Measurements from ENCODE around the gene IDNK. TPM values are rescaled to one million over a fixed set of nuclear protein-coding genes. Genes with fewer than 3 reads are reported as not detected.

The IDNK gene
- total and polyA plus RNA-seq, 2 of the 4 experiments (the other 2 are of a cell fraction) = 1.4 to 2.3 TPM

DNA sequence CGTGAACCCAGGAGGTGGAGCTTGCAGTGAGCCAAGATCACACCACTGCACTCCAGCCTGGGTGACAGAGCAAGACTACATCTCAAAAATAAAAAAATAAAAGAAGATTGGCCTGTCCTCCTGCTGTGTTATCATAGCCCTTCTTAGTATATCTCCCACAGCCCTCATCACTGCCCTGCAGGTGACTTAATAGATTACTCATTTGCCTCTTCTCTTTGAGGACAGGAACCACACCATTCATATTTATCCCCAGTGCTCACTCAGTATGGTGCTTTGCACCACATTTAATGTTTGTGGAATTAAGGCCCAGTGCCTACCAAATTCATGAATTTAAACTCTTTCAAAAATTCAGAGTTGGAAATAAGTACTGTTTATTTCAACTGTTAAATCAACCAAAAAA, 10.3 kb downstream of the IDNK start:
- H3K9ac ChIP-seq (ENCODE audit: low read depth, low read length) = no peak overlapping the region
- H4K91ac ChIP-seq (ENCODE audit: insufficient read depth, low read depth, low read length) = no peak overlapping the region
- no peak overlapping the region for H2BK5ac ChIP-seq (ENCODE audit: low read depth, low read length, poor library complexity, severe bottlenecking)
- no peak overlapping the region for H2AK9ac ChIP-seq (replicated peaks; ENCODE audit: low read depth, low read length, poor library complexity)
- no peak overlapping the region for H2BK120ac ChIP-seq (ENCODE audit: low read depth, low read length)
- intact Hi-C loops (cut with micrococcal nuclease) = no loop called here
- no peaks in the 10 kb centered on the region for H3K79me1 ChIP-seq (ENCODE audit: low read depth in 1 of 2, low read length in 2 of 2)
- no peaks in the 10 kb centered on the region for H3K27me3 ChIP-seq (ENCODE audit: control insufficient read depth, insufficient read depth, low read length)
- H3K27ac ChIP-seq (ENCODE audit: insufficient read depth, low read length) = no peak overlapping the region
- no peak overlapping the region for H3K4me2 ChIP-seq (ENCODE audit: low read depth, low read length)
- peaks cover 4% of the 10 kb centered on the region; the same call in 1 of the 2 replicates for H3K4me1 ChIP-seq (ENCODE audit: control insufficient read depth, insufficient read depth, low read length)
- BruUV-seq (replicated peaks) = no TSS peak
- no peak overlapping the region for H3K18ac ChIP-seq (ENCODE audit: low read depth, low read length)
- no peak overlapping the region for H2BK20ac ChIP-seq (ENCODE audit: low read depth, low read length)
- no peaks in the 10 kb centered on the region for H3K9me3 ChIP-seq (ENCODE audit: control insufficient read depth, insufficient read depth, low read length)
- H4K8ac ChIP-seq (ENCODE audit: low read depth in 2 of 2, low read length in 2 of 2) = no peak overlapping the region
- no peak overlapping the region for H4K5ac ChIP-seq (ENCODE audit: low read depth, low read length)
- ATAC-seq (ENCODE audit: low read depth) = no peak
- ChIA-PET POLR2A (ENCODE audit: unreplicated experiment) (no interaction called here), CTCF (no interaction called here)
- no peak overlapping the region for H3K23ac ChIP-seq (ENCODE audit: low read depth, low read length)
- H3K9me1 ChIP-seq (ENCODE audit: insufficient read depth, low read length) = no peaks in the 10 kb centered on the region
- WGBS, 2 experiments (ENCODE audit: extremely low coverage in 2 of 2, insufficient read length in 1 of 2) = no CpG with 5 or more reads among the region's 1 CpG
- H2AK5ac ChIP-seq (ENCODE audit: low read depth, low read length) = no peak overlapping the region
- DNase-seq = no peak
- in situ Hi-C loops (cut with MboI; ENCODE audit: low sequenced_read_pairs) = no loop called here
- dilution Hi-C loops (cut with HindIII; ENCODE audit: low sequenced_read_pairs, unreplicated experiment) = no loop called here
- peaks cover 6% of the 10 kb centered on the region; the same call in 1 of the 2 replicates for H3K36me3 ChIP-seq (ENCODE audit: control insufficient read depth, insufficient read depth, low read length)
- H3K4me3 ChIP-seq (ENCODE audit: insufficient read depth, low read depth, low read length) = no peak overlapping the region
- H4K20me1 ChIP-seq (ENCODE audit: insufficient read depth, low read length) = no peaks in the 10 kb centered on the region
- no peak overlapping the region for H3K14ac ChIP-seq (replicated peaks; ENCODE audit: low read depth, low read length)
- H2BK15ac ChIP-seq (ENCODE audit: low read depth, low read length) = no peak overlapping the region
- TF ChIP-seq BHLHE40 (IDR thresholded peaks at IDR 0.05; ENCODE audit: low read depth, low read length) = no peak
- TF ChIP-seq RAD21 (IDR thresholded peaks at IDR 0.05; ENCODE audit: low read length) = no peak
- no peak for TF ChIP-seq FOS (IDR thresholded peaks at IDR 0.05; ENCODE audit: low read depth, low read length)
- no peak for TF ChIP-seq CEBPB (IDR thresholded peaks at IDR 0.05; ENCODE audit: low read depth, low read length)
- TF ChIP-seq RCOR1 (IDR thresholded peaks at IDR 0.05; ENCODE audit: insufficient replicate concordance, low read length) = no peak
- TF ChIP-seq POLR2A (IDR thresholded peaks at IDR 0.05; ENCODE audit: low read depth, low read length) = no peak
- no peak for TF ChIP-seq MAFK (IDR thresholded peaks at IDR 0.05; ENCODE audit: low read depth, low read length)
- TF ChIP-seq CHD1 (IDR thresholded peaks at IDR 0.05; ENCODE audit: low read depth, low read length) = no peak
- TF ChIP-seq, protein P1, sequence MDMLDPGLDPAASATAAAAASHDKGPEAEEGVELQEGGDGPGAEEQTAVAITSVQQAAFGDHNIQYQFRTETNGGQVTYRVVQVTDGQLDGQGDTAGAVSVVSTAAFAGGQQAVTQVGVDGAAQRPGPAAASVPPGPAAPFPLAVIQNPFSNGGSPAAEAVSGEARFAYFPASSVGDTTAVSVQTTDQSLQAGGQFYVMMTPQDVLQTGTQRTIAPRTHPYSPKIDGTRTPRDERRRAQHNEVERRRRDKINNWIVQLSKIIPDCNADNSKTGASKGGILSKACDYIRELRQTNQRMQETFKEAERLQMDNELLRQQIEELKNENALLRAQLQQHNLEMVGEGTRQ (IDR thresholded peaks at IDR 0.05; ENCODE audit: low read depth, low read length) = no peak
- TF ChIP-seq NFE2L2 (IDR thresholded peaks at IDR 0.05; ENCODE audit: low read depth, low read length) = no peak
- TF ChIP-seq, protein P2, sequence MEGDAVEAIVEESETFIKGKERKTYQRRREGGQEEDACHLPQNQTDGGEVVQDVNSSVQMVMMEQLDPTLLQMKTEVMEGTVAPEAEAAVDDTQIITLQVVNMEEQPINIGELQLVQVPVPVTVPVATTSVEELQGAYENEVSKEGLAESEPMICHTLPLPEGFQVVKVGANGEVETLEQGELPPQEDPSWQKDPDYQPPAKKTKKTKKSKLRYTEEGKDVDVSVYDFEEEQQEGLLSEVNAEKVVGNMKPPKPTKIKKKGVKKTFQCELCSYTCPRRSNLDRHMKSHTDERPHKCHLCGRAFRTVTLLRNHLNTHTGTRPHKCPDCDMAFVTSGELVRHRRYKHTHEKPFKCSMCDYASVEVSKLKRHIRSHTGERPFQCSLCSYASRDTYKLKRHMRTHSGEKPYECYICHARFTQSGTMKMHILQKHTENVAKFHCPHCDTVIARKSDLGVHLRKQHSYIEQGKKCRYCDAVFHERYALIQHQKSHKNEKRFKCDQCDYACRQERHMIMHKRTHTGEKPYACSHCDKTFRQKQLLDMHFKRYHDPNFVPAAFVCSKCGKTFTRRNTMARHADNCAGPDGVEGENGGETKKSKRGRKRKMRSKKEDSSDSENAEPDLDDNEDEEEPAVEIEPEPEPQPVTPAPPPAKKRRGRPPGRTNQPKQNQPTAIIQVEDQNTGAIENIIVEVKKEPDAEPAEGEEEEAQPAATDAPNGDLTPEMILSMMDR (conservative IDR thresholded peaks at IDR 0.05; ENCODE audit: low read depth, low read length) = no peak
- no peak for TF ChIP-seq MXI1 (IDR thresholded peaks at IDR 0.05; ENCODE audit: borderline replicate concordance, low read depth, low read length)
- H3K4ac ChIP-seq (ENCODE audit: low read depth, low read length) = no peak overlapping the region
- no peak overlapping the region for H3K56ac ChIP-seq (ENCODE audit: extremely low read depth, insufficient read depth, low read length)
- H2AFZ ChIP-seq (replicated peaks; ENCODE audit: low read length, poor library complexity) = no peak overlapping the region
